NCI-H69 (cell line): ENCODE data around the gene BMP4.

ENCODE experiments used
- DNase-seq: peaks from one replicate; lab custom pipeline; 2025; lab: John Stamatoyannopoulos, UW

Gene BMP4

GRCh38 chr14:53964249-53964648 is 7.6 kb upstream of the BMP4 start:
- DNase-seq = peak; percentile 16

GRCh38 chr14:53963320-53964227 is 6.9 kb upstream of the BMP4 start:
- DNase-seq = peak; percentile 80

- DNase-seq = no peak
These were observed 6.3 kb upstream of the BMP4 start for GRCh38 chr14:53962953-53963319.

GRCh38 chr14:53958628-53959027 is 2.0 kb upstream of the BMP4 start:
- no peak for DNase-seq

GRCh38 chr14:53957739-53958138 is 1.1 kb upstream of the BMP4 start:
- DNase-seq = peak; percentile 51

GRCh38 chr14:53955671-53956426 is 776 bp downstream of the BMP4 start:
- DNase-seq = peak; percentile 73

GRCh38 chr14:53955229-53955556 is 1.4 kb downstream of the BMP4 start:
- DNase-seq = no peak

GRCh38 chr14:53954551-53955228 is 1.9 kb downstream of the BMP4 start:
- DNase-seq = peak; percentile 55

- DNase-seq = peak; percentile 74
These were observed 2.6 kb downstream of the BMP4 start for GRCh38 chr14:53953828-53954550.

- peak; percentile 95 for DNase-seq
These were observed 3.4 kb downstream of the BMP4 start for GRCh38 chr14:53953002-53953827.

- DNase-seq = no peak
These were observed 4.1 kb downstream of the BMP4 start for GRCh38 chr14:53952533-53952932.

GRCh38 chr14:53951627-53952303 is 4.9 kb downstream of the BMP4 start:
- peak; percentile 69 for DNase-seq

GRCh38 chr14:53951243-53951626 is 5.4 kb downstream of the BMP4 start:
- no peak for DNase-seq

GRCh38 chr14:53950031-53950793 is 6.4 kb downstream of the BMP4 start:
- no peak for DNase-seq

GRCh38 chr14:53949201-53949600 is 7.4 kb downstream of the BMP4 start:
- no peak for DNase-seq

- DNase-seq = no peak
These were observed 8.3 kb downstream of the BMP4 start for GRCh38 chr14:53948205-53948884.

GRCh38 chr14:53947452-53948204 is 9.0 kb downstream of the BMP4 start:
- peak; percentile 35 for DNase-seq

- DNase-seq = no peak
These were observed 9.6 kb downstream of the BMP4 start for GRCh38 chr14:53947094-53947445.
